A673 (cell line): ENCODE measurements around the gene IL23R. TPM values are rescaled to one million over a fixed set of nuclear protein-coding genes. Genes with fewer than 3 reads are reported as not detected.

Experiments
- BruUV-seq: library from RNA; stranded (reverse); fragments of 400-500 nt; replicated peaks from 2 replicates; lab custom pipeline; 2021; lab: Mats Ljungman, UMichigan
- CTCF ChIA-PET: fragments of 300-600 bp; sonication (Branson Sonifier 250); formaldehyde crosslinking; loops from one replicate; lab custom pipeline; 2022; ENCODE audit warnings: antibody characterized with exemption; lab: Charles Lee
- POLR2A ChIA-PET: fragments of 300-600 bp; sonication (Branson Sonifier 250); formaldehyde crosslinking; loops from one replicate; lab custom pipeline; 2022; ENCODE audit warnings: antibody characterized with exemption; ENCODE audit not compliant: low non-redundant PET; lab: Charles Lee
- DNase-seq: peaks from one replicate; pipeline ENCODE4 v3.0.0-alpha.2; 2015; ENCODE audit warnings: low spot score
- H3K27ac ChIP-seq: fragments of 200-600 bp; sonication (generic); 2 replicates; pipeline ENCODE4 v1.5.1; 2016; ENCODE audit warnings: mixed run types, low read depth, mild to moderate bottlenecking, mixed read lengths, antibody characterized with exemption, low read length; ENCODE audit not compliant: poor library complexity, severe bottlenecking
- H3K27me3 ChIP-seq: fragments of 200-600 bp; sonication (generic); replicated peaks from 2 replicates; pipeline ENCODE4 v1.6.1; 2017; ENCODE audit warnings: mixed run types, low read depth, mild to moderate bottlenecking, mixed read lengths, antibody characterized with exemption, low read length; ENCODE audit not compliant: insufficient read depth, poor library complexity
- H3K36me3 ChIP-seq: fragments of 200-600 bp; sonication (generic); 2 replicates; pipeline ENCODE4 v1.6.1; 2016; ENCODE audit warnings: mixed run types, mild to moderate bottlenecking, mixed read lengths, antibody characterized with exemption, low read length; ENCODE audit not compliant: insufficient read depth, poor library complexity, severe bottlenecking
- H3K4me1 ChIP-seq: fragments of 200-600 bp; sonication (generic); 2 replicates; pipeline ENCODE4 v1.6.1; 2017; ENCODE audit warnings: mixed run types, mild to moderate bottlenecking, mixed read lengths, antibody characterized with exemption, low read length; ENCODE audit not compliant: insufficient read depth, poor library complexity, severe bottlenecking
- H3K4me3 ChIP-seq: fragments of 200-600 bp; sonication (generic); 2 replicates; pipeline ENCODE4 v1.5.1; 2016; ENCODE audit warnings: low read depth, mixed run types, mild to moderate bottlenecking, mixed read lengths, low read length; ENCODE audit not compliant: poor library complexity, severe bottlenecking
- H3K9me3 ChIP-seq: fragments of 200-600 bp; sonication (generic); 2 replicates; pipeline ENCODE4 v1.6.1; 2016; ENCODE audit warnings: mixed run types, low read depth, mild to moderate bottlenecking, mixed read lengths, antibody characterized with exemption, low read length; ENCODE audit not compliant: poor library complexity, severe bottlenecking
- EZH2 ChIP-seq: fragments of 200-600 bp; sonication (generic); IDR thresholded peaks from 2 replicates; pipeline ENCODE4 v1.6.1; 2017; ENCODE audit warnings: borderline replicate concordance, low read depth, mild to moderate bottlenecking, mixed read lengths, antibody characterized with exemption, low read length; ENCODE audit not compliant: poor library complexity, severe bottlenecking
- intact Hi-C: fragments of 100-400 bp; cut with micrococcal nuclease; formaldehyde crosslinking; loops from one replicate; pipeline ENCODE4 v1.10.0; 2022; ENCODE audit not compliant: unreplicated experiment
- total RNA-seq: library from RNA; stranded (reverse); gene quantifications from 2 replicates; pipeline ENCODE4 v1.2.3, GENCODE V29; 2021
- TF ChIP-seq, protein P1 (sequence below): fragments of 300-800, 200-600 bp; sonication (generic); conservative IDR thresholded peaks from 2 replicates; pipeline ENCODE4 v1.5.1; 2017; ENCODE audit warnings: low read depth, mild to moderate bottlenecking, antibody characterized with exemption, low read length, moderate library complexity, mixed read lengths

Gene IL23R
- total RNA-seq, 1 experiment from 2014 or later = not detected

DNA sequence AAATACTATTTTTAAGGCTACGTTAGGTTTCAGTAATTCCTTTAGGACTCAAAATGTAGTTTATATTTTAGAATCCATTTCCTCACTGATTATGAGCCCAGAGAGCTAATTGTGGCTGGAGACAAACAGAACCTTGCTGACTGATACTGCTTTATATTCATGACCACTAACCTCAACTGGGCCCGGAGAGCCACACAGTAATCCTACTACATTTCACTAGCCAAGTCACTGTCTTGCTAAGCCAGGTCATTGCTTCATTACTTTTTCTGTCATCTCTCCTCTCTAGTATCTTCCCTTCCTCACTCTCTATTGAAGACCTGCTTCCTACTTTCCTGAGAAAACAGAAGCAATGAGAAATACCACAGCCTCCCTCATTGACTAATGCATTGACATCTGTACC is 24.7 kb downstream of the IL23R start:
- H3K27me3 ChIP-seq = no peaks in the 10 kb centered on the region
- TF ChIP-seq, protein P1, sequence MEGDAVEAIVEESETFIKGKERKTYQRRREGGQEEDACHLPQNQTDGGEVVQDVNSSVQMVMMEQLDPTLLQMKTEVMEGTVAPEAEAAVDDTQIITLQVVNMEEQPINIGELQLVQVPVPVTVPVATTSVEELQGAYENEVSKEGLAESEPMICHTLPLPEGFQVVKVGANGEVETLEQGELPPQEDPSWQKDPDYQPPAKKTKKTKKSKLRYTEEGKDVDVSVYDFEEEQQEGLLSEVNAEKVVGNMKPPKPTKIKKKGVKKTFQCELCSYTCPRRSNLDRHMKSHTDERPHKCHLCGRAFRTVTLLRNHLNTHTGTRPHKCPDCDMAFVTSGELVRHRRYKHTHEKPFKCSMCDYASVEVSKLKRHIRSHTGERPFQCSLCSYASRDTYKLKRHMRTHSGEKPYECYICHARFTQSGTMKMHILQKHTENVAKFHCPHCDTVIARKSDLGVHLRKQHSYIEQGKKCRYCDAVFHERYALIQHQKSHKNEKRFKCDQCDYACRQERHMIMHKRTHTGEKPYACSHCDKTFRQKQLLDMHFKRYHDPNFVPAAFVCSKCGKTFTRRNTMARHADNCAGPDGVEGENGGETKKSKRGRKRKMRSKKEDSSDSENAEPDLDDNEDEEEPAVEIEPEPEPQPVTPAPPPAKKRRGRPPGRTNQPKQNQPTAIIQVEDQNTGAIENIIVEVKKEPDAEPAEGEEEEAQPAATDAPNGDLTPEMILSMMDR = no peak
- TF ChIP-seq EZH2 = no peak
- H3K4me3 ChIP-seq = no peak overlapping the region
- POLR2A ChIA-PET = no interaction called here
- intact Hi-C loops = no loop called here
- no peaks in the 10 kb centered on the region for H3K4me1 ChIP-seq
- BruUV-seq = no TSS peak
- H3K9me3 ChIP-seq = no peaks in the 10 kb centered on the region
- H3K36me3 ChIP-seq = no peaks in the 10 kb centered on the region
- no peak overlapping the region for H3K27ac ChIP-seq
- no peak for DNase-seq
- CTCF ChIA-PET = no interaction called here

GRCh38 chr1:67191668-67192520 is 25.6 kb downstream of the IL23R start:
- H3K4me3 ChIP-seq = no peak overlapping the region
- no peaks in the 10 kb centered on the region for H3K4me1 ChIP-seq
- BruUV-seq = no TSS peak
- H3K36me3 ChIP-seq = no peaks in the 10 kb centered on the region
- TF ChIP-seq EZH2 = no peak
- TF ChIP-seq, protein P1 = no peak
- H3K9me3 ChIP-seq = no peaks in the 10 kb centered on the region
- no peaks in the 10 kb centered on the region for H3K27me3 ChIP-seq
- POLR2A ChIA-PET = no interaction called here
- H3K27ac ChIP-seq = no peak overlapping the region
- intact Hi-C loops = no loop called here
- CTCF ChIA-PET = no interaction called here
- DNase-seq = no peak

GRCh38 chr1:67192902-67193301 is 26.6 kb downstream of the IL23R start:
- H3K4me3 ChIP-seq = no peak overlapping the region
- no TSS peak for BruUV-seq
- ChIA-PET POLR2A (no interaction called here), CTCF (no interaction called here)
- TF ChIP-seq, protein P1 = no peak
- no peak for TF ChIP-seq EZH2
- intact Hi-C loops = no loop called here
- no peaks in the 10 kb centered on the region for H3K27me3 ChIP-seq
- H3K9me3 ChIP-seq = no peaks in the 10 kb centered on the region
- H3K4me1 ChIP-seq = no peaks in the 10 kb centered on the region
- DNase-seq = no peak
- H3K36me3 ChIP-seq = no peaks in the 10 kb centered on the region
- no peak overlapping the region for H3K27ac ChIP-seq
